ENCODE results near the gene SNTG2.

The SNTG2 gene

GRCh38 chr2:1143129-1143528 lies 192.5 kb downstream of the SNTG2 start:
- DNase-seq (ENCODE audit: low read depth in 2 of 2): no peak

GRCh38 chr2:1147873-1148612 lies 197.4 kb downstream of the SNTG2 start:
- no peak for DNase-seq (ENCODE audit: low read depth in 2 of 2)

- no peak for DNase-seq (ENCODE audit: low read depth in 2 of 2)
These were observed 200.3 kb downstream of the SNTG2 start for GRCh38 chr2:1150724-1151511.

GRCh38 chr2:1152375-1152774 lies 201.7 kb downstream of the SNTG2 start:
- no peak for DNase-seq (ENCODE audit: low read depth in 2 of 2)

GRCh38 chr2:1153920-1154319 lies 203.3 kb downstream of the SNTG2 start:
- no peak for DNase-seq (ENCODE audit: low read depth in 2 of 2)

GRCh38 chr2:1154710-1155594 lies 204.3 kb downstream of the SNTG2 start:
- DNase-seq (ENCODE audit: low read depth in 2 of 2): no peak

GRCh38 chr2:1156059-1156458 lies 205.4 kb downstream of the SNTG2 start:
- no peak for DNase-seq (ENCODE audit: low read depth in 2 of 2)

- no peak for DNase-seq (ENCODE audit: low read depth in 2 of 2)
These were observed 205.9 kb downstream of the SNTG2 start for GRCh38 chr2:1156531-1156930.

GRCh38 chr2:1157107-1157506 lies 206.5 kb downstream of the SNTG2 start:
- DNase-seq (ENCODE audit: low read depth in 2 of 2): no peak

GRCh38 chr2:1159013-1159412 lies 208.4 kb downstream of the SNTG2 start:
- DNase-seq (ENCODE audit: low read depth in 2 of 2): no peak

GRCh38 chr2:1162246-1162645 lies 211.6 kb downstream of the SNTG2 start:
- no peak for DNase-seq (ENCODE audit: low read depth in 2 of 2)

- DNase-seq (ENCODE audit: low read depth in 2 of 2): peak in 1 of 2 donors; percentile 14
These were observed 212.3 kb downstream of the SNTG2 start for GRCh38 chr2:1162768-1163584.

GRCh38 chr2:1166976-1167375 lies 216.3 kb downstream of the SNTG2 start:
- DNase-seq (ENCODE audit: low read depth in 2 of 2): no peak

GRCh38 chr2:1168846-1169245 lies 218.2 kb downstream of the SNTG2 start:
- DNase-seq (ENCODE audit: low read depth in 2 of 2): no peak

- DNase-seq (ENCODE audit: low read depth in 2 of 2): no peak
These were observed 218.8 kb downstream of the SNTG2 start for GRCh38 chr2:1169291-1169949.

- no peak for DNase-seq (ENCODE audit: low read depth in 2 of 2)
These were observed 219.6 kb downstream of the SNTG2 start for GRCh38 chr2:1170241-1170640.

GRCh38 chr2:1170711-1171110 lies 220.1 kb downstream of the SNTG2 start:
- DNase-seq (ENCODE audit: low read depth in 2 of 2): no peak

- DNase-seq (ENCODE audit: low read depth in 2 of 2): no peak
These were observed 222.9 kb downstream of the SNTG2 start for GRCh38 chr2:1173528-1173927.

GRCh38 chr2:1181893-1182292 lies 231.2 kb downstream of the SNTG2 start:
- DNase-seq (ENCODE audit: low read depth in 2 of 2): no peak

GRCh38 chr2:1183300-1183699 lies 232.7 kb downstream of the SNTG2 start:
- no peak for DNase-seq (ENCODE audit: low read depth in 2 of 2)

GRCh38 chr2:1186421-1186820 lies 235.8 kb downstream of the SNTG2 start:
- DNase-seq (ENCODE audit: low read depth in 2 of 2): no peak

Data from stimulated activated CD8-positive, alpha-beta memory T cell treated with anti-CD3 and anti-CD28 coated beads, Interleukin-15, amount 100 ng/mL, for 48 hours (primary cell).